HG03442 (cell line): ENCODE data around the gene MICU1.
"Not testable (repeated sequence)": the region's sequence is repeated elsewhere in the genome, so short reads cannot be mapped to it uniquely, and the experiment has no call there.

Experiments used
- ATAC-seq: cut with Tn5 transposase; IDR thresholded peaks from one replicate; pipeline ENCODE4 v1.9.1; 2021; ENCODE audit warnings: mild to moderate bottlenecking, moderate library complexity; ENCODE audit not compliant: unreplicated experiment

The MICU1 gene

DNA sequence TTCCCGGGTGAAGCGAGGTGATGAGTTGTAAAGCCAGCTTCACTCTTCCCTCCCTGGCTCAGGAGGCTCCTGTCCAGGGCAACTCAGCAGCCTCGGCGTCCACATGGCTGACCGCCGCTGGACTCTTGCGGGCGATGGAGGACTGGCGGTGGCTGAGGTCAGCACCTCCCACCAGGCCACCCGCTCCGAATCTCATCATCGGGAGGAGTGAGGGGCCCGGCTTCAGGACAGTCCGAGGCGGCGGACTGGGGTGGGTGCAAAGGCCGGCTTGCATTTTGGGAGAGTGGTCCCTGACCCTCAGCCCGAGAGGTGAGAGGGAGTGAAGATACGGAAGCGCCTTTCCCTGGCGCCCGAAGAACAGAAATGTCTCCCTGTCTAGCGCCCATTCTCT is 271.9 kb downstream of the MICU1 start:
- ATAC-seq, result no peak

DNA sequence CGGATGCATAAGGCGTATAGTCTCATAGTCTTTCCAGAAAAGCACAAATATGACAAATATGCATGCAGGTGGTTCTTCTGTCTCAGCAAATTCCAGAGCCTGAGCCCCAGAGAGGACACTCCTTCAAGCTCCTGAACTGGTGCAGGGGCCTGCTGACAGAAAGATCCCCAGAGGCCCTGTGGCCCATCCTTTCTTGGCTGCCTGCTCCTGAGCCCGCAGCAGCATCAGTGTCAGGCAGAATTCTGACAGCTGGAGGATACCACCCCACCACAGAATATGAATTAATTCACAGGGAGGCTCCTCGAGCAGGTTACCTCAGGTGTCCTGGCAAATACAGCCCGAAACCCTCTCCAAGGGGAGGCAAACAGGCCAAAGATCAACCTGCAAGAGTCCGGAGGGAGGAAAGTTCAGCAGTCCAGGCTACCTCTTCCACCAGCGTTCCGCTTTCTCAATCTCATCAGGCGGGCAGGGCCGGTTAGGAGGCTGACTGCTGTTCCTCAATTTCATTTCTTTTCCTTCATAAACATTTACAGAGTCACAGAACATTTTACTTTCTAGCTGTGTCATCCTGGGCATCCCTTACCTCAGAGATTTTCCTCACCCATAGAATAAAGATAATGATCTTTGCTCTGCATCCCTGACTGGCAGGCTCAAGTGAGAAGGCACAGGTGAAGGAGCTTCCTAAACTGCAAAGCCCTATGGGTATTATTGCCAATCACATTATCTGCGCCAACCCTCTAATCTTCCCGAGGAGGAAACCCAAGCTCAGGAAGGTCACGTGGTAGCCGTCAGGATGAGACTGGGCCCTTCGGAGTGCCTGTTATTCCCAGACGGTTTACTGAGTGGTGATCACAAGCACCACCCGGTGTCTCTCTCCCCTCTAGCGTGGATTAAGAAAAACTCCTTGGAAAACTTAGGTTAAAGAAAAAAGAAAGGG is 272.6 kb downstream of the MICU1 start:
- no peak for ATAC-seq

DNA sequence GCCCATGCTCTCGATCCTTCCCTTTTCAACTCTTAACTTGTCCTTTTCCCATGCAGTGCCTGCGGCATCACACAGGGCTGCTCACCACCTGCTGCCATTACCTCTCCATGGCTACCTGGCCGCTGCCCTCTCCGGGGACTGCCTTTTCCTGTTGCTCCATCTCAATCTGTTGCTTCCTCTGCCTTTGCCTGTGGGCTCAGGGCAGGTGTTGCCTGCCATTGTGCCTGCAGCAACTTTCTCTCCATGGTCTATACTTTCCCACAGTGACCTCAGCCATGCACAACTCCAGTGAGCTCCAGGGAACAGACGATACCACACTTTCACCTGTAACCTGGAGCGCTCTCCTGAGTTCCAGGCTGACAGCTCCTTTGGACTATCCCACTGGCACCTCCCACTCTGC is 274.4 kb downstream of the MICU1 start:
- no peak for ATAC-seq

DNA sequence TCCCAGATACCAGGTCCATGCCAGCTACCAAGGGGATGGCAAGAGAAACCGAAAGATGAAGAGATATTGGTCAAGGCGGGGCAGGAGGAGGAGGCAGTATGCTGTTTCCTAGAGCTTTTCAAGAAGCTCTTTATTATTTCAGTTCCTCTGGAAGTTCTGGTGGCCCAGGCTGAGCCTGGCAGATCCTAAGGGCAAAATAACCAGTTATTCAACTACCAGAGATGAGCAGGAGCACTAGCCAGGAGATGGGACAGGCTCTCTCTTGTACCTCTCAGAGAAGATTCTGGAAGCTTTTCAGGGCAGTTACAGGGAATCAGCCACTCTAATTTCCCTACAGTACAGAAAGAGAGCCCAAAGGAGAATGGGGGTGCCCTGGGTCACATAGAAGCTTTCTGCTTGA is 276.4 kb downstream of the MICU1 start:
- no peak for ATAC-seq

DNA sequence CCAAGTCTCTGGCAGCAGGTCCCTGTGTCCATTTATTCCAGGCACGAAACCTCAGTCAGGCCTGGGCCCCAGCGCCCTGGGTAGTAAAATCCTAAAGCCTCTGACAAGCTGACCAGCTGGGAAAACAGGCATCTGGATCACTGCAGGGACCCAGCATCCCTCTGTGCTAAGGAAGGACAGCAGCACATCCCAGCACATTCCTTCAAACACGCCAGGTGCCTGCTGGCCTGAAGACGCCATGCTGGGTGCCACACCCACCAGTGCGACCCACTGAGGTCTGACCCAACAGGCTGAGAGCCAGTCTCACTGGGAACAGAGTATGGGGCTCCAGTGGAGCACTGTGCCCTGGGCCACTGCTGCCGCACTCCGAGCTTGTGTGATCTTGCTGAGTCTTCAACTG is 277.6 kb downstream of the MICU1 start:
- no peak for ATAC-seq

DNA sequence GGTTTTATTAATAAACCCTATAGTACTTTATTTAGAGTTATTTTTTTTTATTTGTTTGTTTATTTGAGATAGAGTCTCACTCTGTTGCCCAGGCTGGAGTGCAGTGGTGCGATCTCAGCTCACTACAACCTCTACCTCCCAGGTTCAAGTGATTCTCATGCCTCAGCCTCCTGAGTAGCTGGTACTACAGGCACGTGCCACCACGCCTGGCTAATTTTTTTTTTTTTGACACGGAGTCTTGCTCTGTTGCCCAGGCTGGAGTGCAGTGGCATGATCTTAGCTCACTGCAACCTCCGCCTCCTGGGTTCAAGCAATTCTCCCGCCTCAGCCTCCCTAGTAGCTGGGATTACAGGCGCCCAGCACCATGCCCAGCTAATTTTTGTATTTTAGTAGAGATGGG is 279.8 kb downstream of the MICU1 start:
- ATAC-seq, result not testable (repeated sequence)

DNA sequence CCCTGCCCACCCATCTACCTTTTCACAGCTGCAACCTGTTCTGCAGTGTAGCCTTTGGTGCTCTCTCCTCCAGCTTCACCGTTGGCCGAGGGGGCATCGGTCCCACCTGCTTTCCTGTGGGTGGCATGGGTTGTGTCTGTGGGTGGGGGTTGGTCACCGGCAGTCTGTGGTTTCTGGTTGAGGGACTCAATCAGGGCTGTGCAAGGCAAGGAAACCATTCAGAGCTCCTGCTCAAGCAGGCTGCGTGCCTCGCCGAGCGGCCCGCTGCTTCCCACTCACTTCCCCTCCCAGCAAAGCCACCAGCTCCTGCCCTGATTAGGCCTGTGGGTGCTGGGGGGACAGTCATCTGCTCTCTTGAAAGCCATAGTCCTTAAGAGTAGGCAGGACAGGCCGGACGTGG is 280.9 kb downstream of the MICU1 start:
- no peak for ATAC-seq

DNA sequence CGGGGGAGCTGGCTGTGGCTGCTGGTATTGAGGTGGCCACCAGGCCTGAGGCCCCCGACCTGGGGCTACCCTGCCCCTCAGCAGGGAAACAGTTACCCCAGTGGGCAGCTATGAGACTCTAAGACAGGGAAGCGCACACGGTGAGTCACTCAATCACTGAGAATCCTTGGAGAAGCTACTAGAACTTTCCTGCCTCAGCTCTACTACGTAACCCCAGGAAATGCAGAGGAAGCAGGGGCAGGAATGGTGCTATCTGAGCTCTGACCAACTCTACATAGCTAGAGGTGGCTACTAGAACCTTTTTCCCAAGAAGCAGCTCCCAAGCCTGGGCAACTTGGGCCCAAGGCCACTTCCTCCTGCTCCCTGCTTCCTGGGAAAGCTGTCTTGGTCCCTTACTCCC is 283.0 kb downstream of the MICU1 start:
- no peak for ATAC-seq

DNA sequence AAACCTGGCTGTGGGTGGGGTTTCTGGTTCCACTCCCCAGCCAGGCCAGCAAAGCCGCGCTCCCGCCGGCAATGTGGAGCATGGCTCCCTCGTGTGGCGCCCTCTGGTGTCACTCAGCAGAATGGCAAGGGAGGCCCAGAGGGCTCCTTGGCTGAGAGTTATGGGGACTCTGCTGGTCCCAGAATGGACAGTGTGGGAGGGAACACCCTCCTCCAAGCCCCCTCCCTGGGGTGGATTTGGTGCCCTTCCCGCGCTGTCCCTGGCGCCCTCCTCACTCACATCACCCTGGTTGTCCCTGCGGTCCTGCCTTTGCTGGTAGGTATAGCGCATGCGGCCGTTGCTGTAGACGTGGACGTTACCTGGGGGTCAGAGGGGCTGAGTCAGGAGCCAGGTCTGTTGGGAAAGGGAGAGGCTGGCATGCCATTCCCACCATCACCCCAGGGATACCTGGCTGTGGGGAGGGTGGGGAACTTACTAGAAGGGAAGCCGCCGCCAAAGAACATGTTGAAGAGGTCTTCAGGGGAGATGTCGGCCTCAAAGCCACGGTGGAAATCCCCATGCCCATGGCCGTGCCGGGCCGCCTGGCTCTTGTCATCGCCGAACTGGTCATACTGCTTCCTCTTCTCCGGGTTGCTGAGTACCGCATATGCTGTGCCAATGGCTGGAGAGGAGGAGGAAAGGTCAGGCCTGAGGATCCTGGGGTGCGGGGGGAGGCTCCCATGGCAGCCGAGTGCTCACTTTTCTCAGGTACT is 285.2 kb downstream of the MICU1 start:
- ATAC-seq, result peak; percentile 33

DNA sequence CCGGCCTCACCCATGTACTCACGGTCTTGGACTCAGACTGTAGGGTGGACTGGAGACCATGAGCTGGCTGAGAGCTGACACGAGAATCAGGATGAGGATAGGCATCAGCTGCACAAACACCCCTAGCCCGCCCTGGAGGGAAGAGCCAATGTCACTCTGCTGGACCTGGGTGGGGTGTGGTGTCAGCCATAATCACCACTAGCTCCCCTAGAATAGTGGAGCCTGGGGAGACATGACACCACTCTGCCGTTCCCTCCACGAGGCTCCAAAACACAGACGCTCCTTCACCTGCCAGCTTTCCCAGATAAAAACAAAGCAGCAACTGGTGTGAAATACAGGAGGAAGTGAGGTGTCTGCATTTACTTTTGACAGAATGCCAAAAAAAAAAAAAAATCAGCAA is 287.7 kb downstream of the MICU1 start:
- no peak for ATAC-seq

DNA sequence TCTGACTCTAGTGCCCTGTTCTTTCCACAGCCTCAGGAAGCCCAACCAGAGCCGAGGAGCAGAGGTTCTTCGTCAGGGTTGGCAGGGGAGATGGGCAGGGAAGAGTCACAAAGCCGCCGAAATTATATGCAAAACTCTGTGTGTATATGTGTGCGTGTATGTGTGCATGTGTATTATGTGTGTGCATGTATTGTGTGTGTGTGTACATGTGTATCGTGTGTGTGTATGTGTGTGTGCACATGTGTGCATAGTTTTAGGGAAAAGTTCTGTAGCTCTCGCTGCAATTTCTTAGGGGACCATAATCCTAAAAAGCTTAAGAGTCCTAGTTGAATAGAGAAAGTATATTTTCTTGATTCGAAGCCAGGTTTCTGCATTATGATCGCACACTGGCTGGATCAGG is 288.2 kb downstream of the MICU1 start:
- no peak for ATAC-seq

DNA sequence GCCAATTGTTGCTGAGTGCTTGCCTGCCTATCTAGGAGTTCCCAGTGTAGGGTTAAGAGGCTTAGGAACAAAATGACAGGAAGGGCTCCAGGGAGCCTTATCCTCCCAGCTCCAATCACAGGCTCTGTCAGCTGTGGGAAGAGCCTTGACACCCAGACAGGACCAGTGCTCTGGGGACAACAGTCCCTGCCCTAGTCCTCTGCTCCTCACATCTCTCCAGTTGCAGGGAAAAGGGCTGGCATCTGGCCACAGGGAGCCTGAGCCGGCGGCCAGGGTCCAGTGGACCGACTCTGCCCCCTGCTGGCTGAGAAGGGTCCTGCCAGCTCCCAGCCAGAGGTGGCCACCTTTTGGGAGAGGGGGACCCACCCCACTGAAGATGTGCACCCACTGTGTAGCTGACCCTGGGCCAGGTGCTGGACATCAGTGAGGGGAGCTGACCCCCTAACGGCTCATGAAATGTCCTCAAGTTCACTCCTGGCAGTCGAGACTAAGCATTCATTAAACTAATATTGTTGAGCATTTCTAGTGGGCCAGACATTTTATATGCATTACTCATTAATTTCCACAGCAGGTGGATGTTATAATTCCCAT is 288.7 kb downstream of the MICU1 start:
- ATAC-seq, result no peak

DNA sequence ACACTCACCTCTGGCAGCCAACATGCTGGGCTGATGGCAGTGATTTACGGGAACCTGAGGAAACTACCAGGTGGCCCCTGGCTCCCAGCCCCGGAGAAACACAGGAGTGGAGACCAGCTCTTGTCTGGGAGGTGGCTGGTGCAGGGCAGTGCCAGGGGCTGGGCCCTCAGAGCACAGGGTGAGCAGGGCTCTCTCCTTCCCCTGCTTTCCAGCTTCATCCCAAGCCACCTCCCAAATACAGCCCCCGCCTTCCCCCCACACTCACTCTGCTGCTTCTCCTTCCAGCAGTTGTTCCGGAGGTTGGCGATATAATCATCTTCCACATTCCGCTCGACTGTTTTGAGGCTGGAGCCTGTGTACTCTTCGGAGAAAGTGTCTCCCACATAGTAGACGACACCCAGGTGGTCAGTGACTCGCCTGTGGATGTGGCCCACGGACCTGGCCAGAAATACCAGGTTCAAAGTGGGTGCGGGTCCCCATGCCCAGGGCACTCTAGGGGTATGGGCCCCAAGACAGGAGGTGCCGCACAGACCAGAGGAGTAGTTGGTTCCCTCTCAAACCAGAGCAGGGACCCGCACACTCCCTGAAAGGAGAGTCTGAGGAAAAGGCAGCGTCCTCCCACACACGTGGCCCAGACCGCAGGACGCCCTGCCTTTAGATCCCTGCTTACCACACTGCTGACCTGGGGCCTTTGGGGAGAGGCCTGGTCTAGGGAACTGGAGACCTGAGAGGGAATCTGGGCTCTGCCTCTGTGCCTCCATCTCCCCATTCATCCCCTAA is 289.4 kb downstream of the MICU1 start:
- no peak for ATAC-seq

DNA sequence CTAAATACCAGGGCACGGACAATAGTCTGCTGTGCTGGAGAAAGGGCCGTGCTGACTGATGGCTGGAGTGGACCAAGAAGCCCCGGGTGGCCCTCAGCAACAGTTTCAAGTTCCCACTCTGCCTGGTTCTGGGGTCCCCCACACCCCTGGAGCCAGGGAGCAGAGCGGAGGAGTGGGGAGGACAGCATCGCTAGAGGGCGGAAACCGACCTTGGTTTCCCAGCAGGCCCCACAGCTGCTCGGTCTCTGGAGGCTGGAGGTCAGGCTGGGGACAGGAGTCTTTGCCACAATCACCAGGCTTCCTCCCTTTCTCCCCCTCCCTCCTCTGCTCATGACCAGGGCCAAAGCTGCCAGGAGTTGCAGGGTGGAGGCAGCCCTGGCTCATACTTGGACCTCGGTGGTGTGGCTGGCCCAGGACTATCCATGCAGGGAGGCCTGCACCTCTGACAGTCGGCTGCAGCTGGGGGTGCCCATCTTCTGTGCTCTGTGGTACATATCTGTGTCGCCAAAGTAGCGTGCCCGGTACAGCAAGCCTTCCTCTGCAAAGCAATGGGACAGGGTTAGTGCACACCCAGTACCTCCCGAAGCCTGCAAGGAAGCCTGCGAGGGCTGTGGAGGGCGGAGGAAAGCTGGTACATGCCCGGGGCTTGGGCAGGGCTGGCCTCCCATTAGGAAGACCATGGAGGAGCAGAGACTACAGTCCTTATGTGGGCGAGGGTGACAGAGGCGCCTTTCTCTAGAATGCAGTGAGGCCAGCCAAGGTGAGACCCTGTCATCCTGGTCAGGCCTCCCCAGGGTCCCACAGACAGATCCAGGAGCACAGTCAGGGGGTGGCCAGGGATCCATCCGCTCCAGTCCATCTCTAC is 290.3 kb downstream of the MICU1 start:
- ATAC-seq, result peak; percentile 28

DNA sequence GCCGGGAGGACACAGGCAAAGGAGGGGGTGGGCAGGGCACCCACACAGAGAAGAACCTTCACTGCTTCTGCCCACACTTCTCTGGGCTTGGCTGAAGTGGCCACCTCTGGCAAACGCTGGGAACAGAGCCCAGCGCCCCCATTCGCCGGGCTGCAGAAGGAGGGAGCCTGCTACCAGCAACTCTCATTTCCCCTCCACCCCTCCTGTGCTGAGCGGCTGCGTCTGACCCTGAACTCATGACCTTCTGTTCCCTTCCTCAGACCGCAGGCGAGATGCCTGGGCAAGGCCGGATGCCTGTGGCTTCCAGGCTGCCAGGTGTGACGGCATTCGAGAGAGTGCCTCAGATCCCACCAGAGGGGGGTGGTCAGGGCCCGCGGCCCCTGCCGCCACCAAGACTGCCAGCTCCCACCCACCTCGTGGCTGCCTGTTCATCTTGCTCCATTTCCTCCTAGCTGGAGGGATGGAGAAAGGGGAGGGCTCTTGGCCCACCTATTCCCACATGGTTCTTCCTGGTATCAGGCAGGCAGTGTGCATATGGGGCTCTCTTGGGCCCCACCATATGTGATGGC is 291.0 kb downstream of the MICU1 start:
- ATAC-seq, result peak; percentile 61

DNA sequence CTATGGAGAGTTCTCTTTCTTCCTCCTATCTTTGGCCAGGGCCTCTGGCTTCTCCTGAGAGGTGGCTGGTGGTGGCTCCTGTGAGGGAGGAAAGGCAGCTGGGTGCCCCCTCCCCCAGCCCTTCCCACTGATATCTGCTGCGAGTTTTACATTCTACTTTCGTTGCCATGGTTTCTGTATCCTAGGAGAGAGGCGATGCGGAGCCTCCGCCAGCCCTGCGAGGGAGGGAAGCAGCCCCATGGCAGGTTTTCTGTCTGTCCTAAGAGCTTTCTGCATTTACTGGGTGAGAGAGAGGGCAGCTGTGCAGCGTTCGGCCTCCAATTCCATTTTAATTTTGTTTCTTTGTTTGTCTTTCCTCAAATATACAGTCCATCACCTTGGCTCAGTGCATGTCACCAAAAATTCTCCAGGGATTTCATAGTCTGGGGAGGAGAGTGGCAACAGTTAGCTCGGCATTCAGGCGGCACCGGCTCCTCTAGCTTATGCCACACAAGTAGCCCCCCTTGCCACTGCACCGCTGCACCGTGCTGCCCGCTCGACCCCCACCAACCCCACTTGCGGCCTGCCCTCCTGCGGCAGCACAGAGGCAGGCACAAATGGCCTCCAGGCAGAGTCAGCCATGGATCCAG is 291.6 kb downstream of the MICU1 start:
- no peak for ATAC-seq

DNA sequence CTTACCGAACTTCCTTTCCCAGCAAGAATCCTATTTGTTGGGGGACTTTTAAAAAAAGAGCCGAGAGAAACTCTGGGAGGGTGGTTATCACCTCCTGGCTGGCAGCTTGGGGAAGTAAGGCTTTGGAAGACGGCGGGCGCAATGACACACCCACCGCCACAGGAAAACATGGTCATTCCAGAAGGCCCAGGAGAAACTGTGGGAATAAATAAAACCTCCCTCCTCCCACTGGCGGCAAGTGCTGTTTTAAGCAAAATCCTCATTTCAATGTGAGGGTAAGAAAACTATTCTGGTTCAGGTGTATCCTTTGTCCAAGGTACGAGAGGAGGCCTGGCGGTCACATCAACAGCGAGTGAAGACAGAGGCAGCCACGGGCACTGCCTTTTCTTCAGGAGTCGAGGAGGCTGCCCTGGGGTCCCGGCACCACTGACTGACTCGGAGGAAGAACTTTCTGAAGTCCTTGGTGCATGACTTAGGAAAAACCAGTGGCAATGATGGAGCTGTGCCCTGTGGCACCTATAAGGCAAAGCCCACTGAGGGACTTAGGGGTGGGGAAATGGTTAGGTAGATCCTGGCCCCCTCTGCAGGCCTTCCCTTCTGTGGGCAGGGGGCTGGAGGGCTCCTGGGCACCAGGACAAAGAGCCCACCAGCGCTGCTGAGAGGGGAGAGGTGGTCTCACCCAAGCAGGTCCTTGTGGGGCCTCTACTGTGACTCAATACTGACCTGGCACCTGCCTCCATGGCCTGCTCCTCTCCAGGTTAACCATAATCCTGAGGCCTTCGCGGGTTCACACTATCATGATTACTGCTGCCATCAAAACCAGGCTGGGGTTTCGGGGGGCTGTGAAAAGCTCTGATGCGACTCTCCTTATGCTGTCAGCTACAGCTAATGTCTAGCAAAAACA is 292.5 kb downstream of the MICU1 start:
- no peak for ATAC-seq

DNA sequence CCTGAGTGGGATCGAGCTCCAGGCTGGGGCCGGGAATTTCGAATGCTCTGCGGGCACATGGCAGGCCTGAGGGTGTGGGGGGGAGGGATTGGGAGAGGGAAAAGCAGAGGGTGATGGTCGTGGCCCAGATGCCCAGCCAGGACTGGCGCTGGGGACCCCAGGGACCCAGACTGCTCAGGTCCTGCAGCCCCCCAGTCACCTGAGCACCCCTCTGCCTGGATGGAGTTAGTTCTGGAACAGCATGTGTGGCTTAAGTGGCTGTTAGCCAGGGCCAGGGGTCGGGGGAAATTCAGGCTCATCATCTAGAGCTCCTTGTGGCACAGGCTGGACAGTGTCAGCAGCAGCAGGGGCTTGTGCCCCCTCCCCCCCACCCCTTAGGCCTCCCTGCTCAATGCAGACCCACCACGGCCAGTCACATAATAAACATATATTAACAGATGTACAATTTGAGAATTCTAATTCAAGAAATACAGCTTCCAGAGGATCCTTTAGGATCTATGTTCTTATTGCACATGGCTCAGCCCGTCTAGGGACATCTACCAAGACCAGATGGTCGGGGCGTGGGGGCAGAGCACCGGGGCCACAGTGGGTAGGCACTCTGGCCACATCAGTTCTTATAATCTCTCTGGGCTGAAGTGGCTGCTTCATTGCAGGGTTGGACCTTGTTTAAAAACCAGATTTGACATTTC is 293.3 kb downstream of the MICU1 start:
- ATAC-seq, result no peak
